ENCODE results near the gene KRTAP10-3.

DNA sequence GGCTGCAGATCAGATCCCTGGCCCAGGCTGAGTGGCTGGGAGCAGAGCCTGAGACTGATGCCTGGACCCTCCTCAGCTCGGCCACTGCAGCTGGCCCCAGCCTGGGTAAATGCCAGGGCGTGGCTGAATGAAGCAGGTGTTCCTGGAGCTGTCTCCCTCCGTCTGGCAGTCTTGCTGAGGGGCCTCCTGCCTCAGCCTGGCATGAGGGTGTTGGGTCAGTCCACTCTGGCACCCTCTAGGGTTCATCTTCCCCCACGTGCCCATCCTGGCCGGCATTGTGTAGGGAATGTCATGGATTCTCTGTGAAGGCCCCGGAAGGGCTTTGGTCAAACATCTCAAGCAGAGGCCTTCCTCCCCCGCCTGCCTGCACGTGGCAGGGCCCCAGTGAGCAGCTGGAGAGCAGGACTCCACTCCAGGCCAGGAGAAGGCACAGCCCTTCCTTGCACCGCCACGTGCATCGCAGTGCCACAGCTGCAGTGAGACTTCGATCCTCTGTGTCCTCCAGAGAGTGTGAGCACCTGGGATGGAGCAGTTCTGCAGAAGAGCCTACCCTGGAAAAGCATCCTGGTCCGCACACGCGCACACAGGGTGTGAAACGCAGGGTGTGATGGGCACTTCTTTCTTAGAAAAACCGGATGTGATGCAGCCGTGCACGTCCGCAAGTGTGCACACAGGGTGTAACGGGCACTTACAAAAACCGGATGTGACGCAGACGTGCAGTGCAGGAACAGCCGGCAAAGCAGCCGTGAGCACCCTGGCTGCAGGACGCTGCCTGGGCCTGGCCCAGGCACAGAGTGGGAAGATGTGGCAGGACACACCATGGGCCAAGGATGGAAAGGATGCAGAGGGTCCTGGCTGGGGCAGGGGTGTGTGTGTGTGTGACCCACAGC is 10.3 kb upstream of the KRTAP10-3 start:
- TF ChIP-seq, protein P1, sequence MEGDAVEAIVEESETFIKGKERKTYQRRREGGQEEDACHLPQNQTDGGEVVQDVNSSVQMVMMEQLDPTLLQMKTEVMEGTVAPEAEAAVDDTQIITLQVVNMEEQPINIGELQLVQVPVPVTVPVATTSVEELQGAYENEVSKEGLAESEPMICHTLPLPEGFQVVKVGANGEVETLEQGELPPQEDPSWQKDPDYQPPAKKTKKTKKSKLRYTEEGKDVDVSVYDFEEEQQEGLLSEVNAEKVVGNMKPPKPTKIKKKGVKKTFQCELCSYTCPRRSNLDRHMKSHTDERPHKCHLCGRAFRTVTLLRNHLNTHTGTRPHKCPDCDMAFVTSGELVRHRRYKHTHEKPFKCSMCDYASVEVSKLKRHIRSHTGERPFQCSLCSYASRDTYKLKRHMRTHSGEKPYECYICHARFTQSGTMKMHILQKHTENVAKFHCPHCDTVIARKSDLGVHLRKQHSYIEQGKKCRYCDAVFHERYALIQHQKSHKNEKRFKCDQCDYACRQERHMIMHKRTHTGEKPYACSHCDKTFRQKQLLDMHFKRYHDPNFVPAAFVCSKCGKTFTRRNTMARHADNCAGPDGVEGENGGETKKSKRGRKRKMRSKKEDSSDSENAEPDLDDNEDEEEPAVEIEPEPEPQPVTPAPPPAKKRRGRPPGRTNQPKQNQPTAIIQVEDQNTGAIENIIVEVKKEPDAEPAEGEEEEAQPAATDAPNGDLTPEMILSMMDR (IDR thresholded peaks at IDR 0.05; ENCODE audit: insufficient read depth, low read depth, low read length) = no peak
- TF ChIP-seq EZH2 (IDR thresholded peaks at IDR 0.05; ENCODE audit: insufficient read depth, low read length) = no peak

Data from astrocyte (in vitro differentiated cells and primary cell).